B cell (primary cell): Measurements from ENCODE around the gene ANGEL2. TPM values are rescaled to one million over a fixed set of nuclear protein-coding genes. Genes with fewer than 3 reads are reported as not detected.

Experiments used
- ATAC-seq: fragments of 200-7000 bp; cut with Tn5 transposase; one replicate; pipeline ENCODE4 v1.10.0; 2021; ENCODE audit warnings: low read depth, mild to moderate bottlenecking, moderate number of reproducible peaks, moderate library complexity
- CTCF ChIA-PET: fragments of 350-600 bp; sonication (Branson Sonifier 250); formaldehyde crosslinking; loops from one replicate; lab custom pipeline; 2021; ENCODE audit warnings: antibody characterized with exemption, inconsistent platforms; lab: Charles Lee
- POLR2A ChIA-PET: fragments of 350-600 bp; sonication (Branson Sonifier 250); formaldehyde crosslinking; loops from one replicate; lab custom pipeline; 2021; ENCODE audit warnings: antibody characterized with exemption; lab: Charles Lee
- DNase-seq: peaks from one replicate; pipeline ENCODE4 v3.0.0; 2013
- H2AFZ ChIP-seq: 2 replicates; pipeline ENCODE4 v1.6.1; 2012; ENCODE audit warnings: mild to moderate bottlenecking, low read depth, low read length; ENCODE audit not compliant: insufficient read depth, poor library complexity, severe bottlenecking
- H3K27ac ChIP-seq, 2 donors: 1 replicate in 1 of 2; 2 replicates in 1 of 2; pipeline ENCODE4 v1.5.1; 2012 to 2013; ENCODE audit warnings: low read length in 2 of 2, mild to moderate bottlenecking in 2 of 2, moderate library complexity in 1 of 2
- H3K27me3 ChIP-seq, 4 experiments: fragments of 200-600 bp in 1 of 4; sonication (generic) in 1 of 4; replicated peaks in 1 of 4; 1 replicate in 2 of 4; 2 replicates in 2 of 4; pipeline versions ENCODE4 v1.6.1 to v1.7.0; 2013 to 2016; ENCODE audit warnings: low read length in 3 of 4, mild to moderate bottlenecking in 2 of 4, mixed read lengths in 1 of 4, moderate library complexity in 1 of 4; ENCODE audit not compliant: insufficient read depth in 4 of 4, control insufficient read depth in 3 of 4; ENCODE audit errors: control extremely low read depth in 1 of 4
- H3K36me3 ChIP-seq, 2 experiments: replicated peaks in 1 of 2; 1 replicate in 1 of 2; 2 replicates in 1 of 2; pipeline versions ENCODE4 v1.6.1 to v1.7.1; 2013; ENCODE audit warnings: low read length in 1 of 2; ENCODE audit not compliant: insufficient read depth in 2 of 2, control insufficient read depth in 1 of 2; ENCODE audit errors: control extremely low read depth in 1 of 2, extremely low read depth in 1 of 2
- H3K4me1 ChIP-seq, 2 donors: fragments of 200-600 bp in 1 of 2; sonication (generic) in 1 of 2; 1 replicate in 1 of 2; 2 replicates in 1 of 2; pipeline versions ENCODE4 v1.5.1 to v1.6.1; 2013 to 2017; ENCODE audit warnings: low read length in 2 of 2; ENCODE audit not compliant: control insufficient read depth in 2 of 2, insufficient read depth in 2 of 2
- H3K4me2 ChIP-seq: replicated peaks from 2 replicates; pipeline ENCODE3; 2012; ENCODE audit warnings: mild to moderate bottlenecking, low read depth, low read length; ENCODE audit not compliant: poor library complexity, severe bottlenecking
- H3K4me3 ChIP-seq, 5 experiments: fragments of 200-600 bp in 1 of 5; sonication (generic) in 1 of 5; 1 replicate in 3 of 5; 2 replicates in 2 of 5; pipeline versions ENCODE4 v1.5.1 to v1.7.0; 2011 to 2016; ENCODE audit warnings: low read length in 4 of 5, mild to moderate bottlenecking in 4 of 5, low read depth in 2 of 5, control low read depth in 1 of 5, moderate library complexity in 1 of 5; ENCODE audit not compliant: insufficient read depth in 1 of 5; ENCODE audit errors: control extremely low read depth in 1 of 5, extremely low read depth in 1 of 5
- H3K79me2 ChIP-seq: fragments of 200-600 bp; sonication (generic); one replicate; pipeline ENCODE4 v1.6.0; 2016; ENCODE audit warnings: low read length; ENCODE audit not compliant: control insufficient read depth, insufficient read depth
- H3K9ac ChIP-seq: fragments of 200-600 bp; sonication (generic); 2 replicates; pipeline ENCODE4 v1.6.1; 2017; ENCODE audit warnings: mild to moderate bottlenecking, low read length, moderate library complexity
- H3K9me3 ChIP-seq, 3 donors: one replicate each; pipeline versions ENCODE4 v1.6.1 to v1.7.1; 2013; ENCODE audit warnings: low read length in 2 of 3; ENCODE audit not compliant: control insufficient read depth in 2 of 3, insufficient read depth in 1 of 3; ENCODE audit errors: control extremely low read depth in 1 of 3
- H4K20me1 ChIP-seq: 2 replicates; pipeline ENCODE4 v1.6.0; 2012; ENCODE audit warnings: mild to moderate bottlenecking, low read length; ENCODE audit not compliant: insufficient read depth, control insufficient read depth, poor library complexity, severe bottlenecking
- H3K27ac Mint-ChIP-seq: one replicate; pipeline ENCODE4 v1.8.0; 2021; ENCODE audit warnings: mixed read lengths
- H3K27me3 Mint-ChIP-seq: one replicate; pipeline ENCODE4 v1.8.0; 2021; ENCODE audit warnings: mixed read lengths
- H3K4me1 Mint-ChIP-seq: one replicate; pipeline ENCODE4 v1.8.0; 2021; ENCODE audit warnings: mixed read lengths
- H3K4me3 Mint-ChIP-seq: one replicate; pipeline ENCODE4 v1.8.0; 2021; ENCODE audit warnings: mixed read lengths
- H3K9me3 Mint-ChIP-seq: one replicate; pipeline ENCODE4 v1.8.0; 2022; ENCODE audit warnings: mixed read lengths; ENCODE audit not compliant: insufficient read depth
- CTCF ChIP-seq: fragments of 200-600 bp; IDR thresholded peaks from one replicate; pipeline ENCODE4 v1.8.0; 2022; ENCODE audit warnings: antibody characterized with exemption, mild to moderate bottlenecking
- EZH2 ChIP-seq: IDR thresholded peaks from 2 replicates; pipeline ENCODE4 v1.6.1; 2012; ENCODE audit warnings: borderline replicate concordance, low read depth, mild to moderate bottlenecking, moderate library complexity, low read length; ENCODE audit not compliant: insufficient read depth, poor library complexity, severe bottlenecking
- WGBS: methylation state at CpG from one replicate; pipeline ENCODE4 v1.1.5; 2013; ENCODE audit warnings: missing lambda C conversion rate; ENCODE audit not compliant: insufficient coverage; 5-methylcytosine and 5-hydroxymethylcytosine counted together
- intact Hi-C: fragments of 100-400 bp; cut with micrococcal nuclease; formaldehyde crosslinking; loops from one replicate; pipeline ENCODE4 v1.10.0; 2022
- polyA plus RNA-seq: library from polyadenylated mRNA; depleted of rRNA; stranded (reverse); fragments of >200 nt; gene quantifications from 2 replicates; pipeline ENCODE4 v1.2.3, GENCODE V29; 2012
- total RNA-seq, 2 donors: library from RNA; stranded (reverse); fragments of 120-200 nt in 1 of 2; gene quantifications; 1 replicate in 1 of 2; 2 replicates in 1 of 2; pipeline versions ENCODE4 v1.2.3 to v1.2.4, GENCODE V29; 2013 to 2022

Gene ANGEL2
- total and polyA plus RNA-seq, 2 donors (not counting 1 experiment from before 2014, with no cell fraction given): 25.2 to 94.2 TPM

GRCh38 chr1:212942679-212943392 is 72.8 kb downstream of the ANGEL2 start:
- H3K4me2 ChIP-seq: no peak overlapping the region
- no peak overlapping the region for H3K4me3 ChIP-seq
- no peaks in the 10 kb centered on the region for H3K36me3 ChIP-seq
- H3K27me3 ChIP-seq: no peaks in the 10 kb centered on the region
- 95% methylated on average over 4 of the region's 6 CpGs for WGBS
- TF ChIP-seq EZH2 (no peak), CTCF (no peak)
- ATAC-seq (no peak), DNase-seq (no peak)
- POLR2A ChIA-PET: no interaction called here
- H3K79me2 ChIP-seq: no peaks in the 10 kb centered on the region
- H2AFZ ChIP-seq: no peak overlapping the region
- peaks cover 35% of the 10 kb centered on the region for H3K4me1 Mint-ChIP-seq
- no peak overlapping the region for H3K27ac ChIP-seq
- no peaks in the 10 kb centered on the region for H4K20me1 ChIP-seq
- CTCF ChIA-PET: no interaction called here
- H3K27me3 Mint-ChIP-seq: no peaks in the 10 kb centered on the region
- H3K9me3 ChIP-seq: no peaks in the 10 kb centered on the region
- H3K4me3 Mint-ChIP-seq: no peak overlapping the region
- H3K9ac ChIP-seq: no peak overlapping the region
- H3K4me1 ChIP-seq: peaks cover 28 to 39% of the 10 kb centered on the region in 2 donors
- no peak overlapping the region for H3K27ac Mint-ChIP-seq
- H3K9me3 Mint-ChIP-seq: peaks cover 5% of the 10 kb centered on the region
- intact Hi-C loops: no loop called here

Other genes with a start within 250 kb of the ANGEL2 start
- 45.9 and 50.6 TPM in 2 replicates for gene NSL1, start 224.1 kb downstream of the ANGEL2 start, total RNA-seq
- gene NSL1, start 224.1 kb downstream of the ANGEL2 start, polyA plus RNA-seq: 20.3 and 20.5 TPM in 2 replicates
- 28.6 and 30.7 TPM in 2 replicates for gene TATDN3, start 224.0 kb downstream of the ANGEL2 start, total RNA-seq
- gene TATDN3, start 224.0 kb downstream of the ANGEL2 start, polyA plus RNA-seq: 17.6 and 19.8 TPM in 2 replicates
- gene SPATA45, start 168.2 kb downstream of the ANGEL2 start, total RNA-seq: 0.64 TPM in 1 of 2 replicates, not detected in the other
- not detected in 2 replicates for gene SPATA45, start 168.2 kb downstream of the ANGEL2 start, polyA plus RNA-seq
- gene FLVCR1, start 157.6 kb downstream of the ANGEL2 start, total RNA-seq: 19.2 and 19.7 TPM in 2 replicates
- 3.4 and 3.9 TPM in 2 replicates for gene FLVCR1, start 157.6 kb downstream of the ANGEL2 start, polyA plus RNA-seq
- not detected in 2 replicates for gene VASH2, start 65.3 kb downstream of the ANGEL2 start, total RNA-seq
- 0.06 and 0.09 TPM in 2 replicates for gene VASH2, start 65.3 kb downstream of the ANGEL2 start, polyA plus RNA-seq
- gene RPS6KC1, start 35.4 kb upstream of the ANGEL2 start, total RNA-seq: 19.0 and 19.8 TPM in 2 replicates
- gene RPS6KC1, start 35.4 kb upstream of the ANGEL2 start, polyA plus RNA-seq: 2.4 and 2.6 TPM in 2 replicates